Calu3 (cell line): ENCODE data around the gene DRAM1. TPM values are rescaled to one million over a fixed set of nuclear protein-coding genes. Genes with fewer than 3 reads are reported as not detected.

Experiments
- Bru-seq: library from RNA; stranded (reverse); fragments of 400-500 nt; gene quantifications from one replicate; lab custom pipeline; 2021; lab: Mats Ljungman, UMichigan
- BruChase-seq, 2 experiments: library from RNA; stranded (reverse); fragments of 400-500 nt; gene quantifications; one replicate each; lab custom pipeline; 2021; lab: Mats Ljungman, UMichigan
- BruUV-seq: library from RNA; stranded (reverse); fragments of 400-500 nt; replicated peaks from 2 replicates; lab custom pipeline; 2021; lab: Mats Ljungman, UMichigan
- CTCF ChIA-PET: fragments of 300-600 bp; sonication (Branson Sonifier 250); formaldehyde crosslinking; loops from one replicate; lab custom pipeline; 2022; ENCODE audit warnings: antibody characterized with exemption; lab: Charles Lee
- DNase-seq: peaks from one replicate; pipeline ENCODE4 v3.0.0; 2022
- H3K27ac Mint-ChIP-seq: one replicate; pipeline ENCODE4 v1.8.0; 2022; ENCODE audit warnings: mixed read lengths; ENCODE audit not compliant: unreplicated experiment
- H3K27me3 Mint-ChIP-seq: one replicate; pipeline ENCODE4 v1.8.0; 2022; ENCODE audit warnings: mixed read lengths; ENCODE audit not compliant: unreplicated experiment
- H3K36me3 Mint-ChIP-seq: one replicate; pipeline ENCODE4 v1.8.0; 2022; ENCODE audit warnings: mild to moderate bottlenecking, moderate library complexity, mixed read lengths; ENCODE audit not compliant: insufficient read depth, unreplicated experiment
- H3K4me1 Mint-ChIP-seq: one replicate; pipeline ENCODE4 v1.8.0; 2022; ENCODE audit warnings: mild to moderate bottlenecking, low read depth, mixed read lengths; ENCODE audit not compliant: unreplicated experiment
- H3K4me3 Mint-ChIP-seq: one replicate; pipeline ENCODE4 v1.8.0; 2022; ENCODE audit warnings: mild to moderate bottlenecking, low read depth, moderate library complexity, mixed read lengths; ENCODE audit not compliant: unreplicated experiment
- H3K9me3 Mint-ChIP-seq: one replicate; pipeline ENCODE4 v1.8.0; 2022; ENCODE audit warnings: low read depth, mixed read lengths; ENCODE audit not compliant: unreplicated experiment
- intact Hi-C: fragments of 100-400 bp; cut with micrococcal nuclease; formaldehyde crosslinking; loops from one replicate; pipeline ENCODE4 v1.10.0; 2022; ENCODE audit not compliant: unreplicated experiment
- long read RNA-seq: library from polyadenylated mRNA; stranded (forward); transcript quantifications from one replicate; pipeline ENCODE4 v2.0.0, GENCODE V29; 2022
- total RNA-seq: library from RNA; stranded (reverse); gene quantifications from 2 replicates; pipeline ENCODE4 v1.2.3, GENCODE V29; 2022
- TF ChIP-seq, protein P1 (sequence below): fragments of 200-600 bp; IDR thresholded peaks from one replicate; pipeline ENCODE4 v1.8.0; 2022; ENCODE audit warnings: antibody characterized with exemption; ENCODE audit not compliant: unreplicated experiment

DRAM1 gene, protein sequence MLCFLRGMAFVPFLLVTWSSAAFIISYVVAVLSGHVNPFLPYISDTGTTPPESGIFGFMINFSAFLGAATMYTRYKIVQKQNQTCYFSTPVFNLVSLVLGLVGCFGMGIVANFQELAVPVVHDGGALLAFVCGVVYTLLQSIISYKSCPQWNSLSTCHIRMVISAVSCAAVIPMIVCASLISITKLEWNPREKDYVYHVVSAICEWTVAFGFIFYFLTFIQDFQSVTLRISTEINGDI
- total RNA-seq, result 26.8 and 28.1 TPM in 2 replicates
- Bru-seq, nascent RNA, result percentile 69 among the genes with signal in this experiment
- percentile 86 among the genes with signal in this experiment for BruChase-seq, experiment 1, labeled RNA remaining after a 6-hour chase
- percentile 74 among the genes with signal in this experiment for BruChase-seq, experiment 2, labeled RNA remaining after a 2-hour chase
- long read RNA-seq, transcript DRAM1-201 (7 exons, 3,519 nt), result major isoform, 24 of 45 reads
- long read RNA-seq, partial matches to known transcripts, result 1 of 45 reads
- long read RNA-seq, other reads (novel, unspliced or antisense), result 19 of 45 reads

GRCh38 chr12:101876861-101877805, at the start of gene DRAM1:
TSS of gene DRAM1 (plus strand) at chr12:101877580. CDS start at chr12:101877790, 210 bp downstream.
- H3K4me1 Mint-ChIP-seq, result peaks cover 9% of the 10 kb centered on the region
- CTCF ChIA-PET, result interaction anchor here (0.6 to 2.2 kb wide), 6 partner anchors 16 to 942 kb away, joined by 3 to 6 read pairs (median 4); partner anchors contain the start of gene GNPTAB
- H3K27ac Mint-ChIP-seq, result peak within 1 kb of the TSS; percentile 76
- H3K9me3 Mint-ChIP-seq, result no peaks in the 10 kb centered on the region
- peak within 1 kb of the TSS; percentile 81 for H3K4me3 Mint-ChIP-seq
- BruUV-seq, result no TSS peak
- peaks cover 20% of the 10 kb centered on the region for H3K36me3 Mint-ChIP-seq
- DNase-seq, result peak; percentile 95
- H3K27me3 Mint-ChIP-seq, result no peaks in the 10 kb centered on the region
- TF ChIP-seq, protein P1, sequence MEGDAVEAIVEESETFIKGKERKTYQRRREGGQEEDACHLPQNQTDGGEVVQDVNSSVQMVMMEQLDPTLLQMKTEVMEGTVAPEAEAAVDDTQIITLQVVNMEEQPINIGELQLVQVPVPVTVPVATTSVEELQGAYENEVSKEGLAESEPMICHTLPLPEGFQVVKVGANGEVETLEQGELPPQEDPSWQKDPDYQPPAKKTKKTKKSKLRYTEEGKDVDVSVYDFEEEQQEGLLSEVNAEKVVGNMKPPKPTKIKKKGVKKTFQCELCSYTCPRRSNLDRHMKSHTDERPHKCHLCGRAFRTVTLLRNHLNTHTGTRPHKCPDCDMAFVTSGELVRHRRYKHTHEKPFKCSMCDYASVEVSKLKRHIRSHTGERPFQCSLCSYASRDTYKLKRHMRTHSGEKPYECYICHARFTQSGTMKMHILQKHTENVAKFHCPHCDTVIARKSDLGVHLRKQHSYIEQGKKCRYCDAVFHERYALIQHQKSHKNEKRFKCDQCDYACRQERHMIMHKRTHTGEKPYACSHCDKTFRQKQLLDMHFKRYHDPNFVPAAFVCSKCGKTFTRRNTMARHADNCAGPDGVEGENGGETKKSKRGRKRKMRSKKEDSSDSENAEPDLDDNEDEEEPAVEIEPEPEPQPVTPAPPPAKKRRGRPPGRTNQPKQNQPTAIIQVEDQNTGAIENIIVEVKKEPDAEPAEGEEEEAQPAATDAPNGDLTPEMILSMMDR, result no peak
- intact Hi-C loops, result no loop called here

DNA sequence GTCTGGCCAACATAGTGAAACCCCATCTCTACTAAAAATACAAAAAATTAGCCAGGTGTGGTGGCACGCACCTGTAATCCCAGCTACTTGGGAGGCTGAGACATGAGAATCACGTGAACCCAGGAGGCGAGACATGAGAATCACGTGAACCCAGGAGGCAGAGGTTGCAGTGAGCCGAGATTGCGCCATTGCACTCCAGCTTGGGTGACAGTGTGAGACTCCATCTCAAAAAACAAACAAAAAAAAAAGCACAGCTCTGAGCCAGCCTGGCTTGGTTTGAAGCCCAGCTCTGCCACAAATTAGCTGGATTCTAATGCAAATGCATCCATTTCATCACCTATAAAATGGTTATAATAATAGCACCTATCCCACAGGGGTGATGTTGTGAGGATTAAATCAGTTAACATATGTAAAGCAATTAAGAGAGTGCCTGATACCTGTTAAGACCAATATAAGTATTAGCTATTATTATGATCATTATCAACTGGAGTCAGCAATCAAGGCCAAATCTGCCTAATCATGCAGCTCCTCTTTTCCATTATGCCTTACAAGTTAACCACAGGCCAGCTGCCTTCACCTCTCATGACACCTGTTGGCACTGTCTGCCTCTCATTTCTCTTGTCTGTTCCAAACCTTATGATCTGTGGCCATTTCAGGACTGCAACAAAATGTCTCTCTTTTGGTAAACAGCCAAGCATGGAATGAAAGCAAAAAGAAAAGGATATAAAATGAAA, 48.8 kb upstream of the DRAM1 start:
- Mint-ChIP-seq H3K4me3 (peak overlapping the region; percentile 92), H3K4me1 (peaks cover 24% of the 10 kb centered on the region), H3K36me3 (peaks cover 12% of the 10 kb centered on the region), H3K9me3 (no peaks in the 10 kb centered on the region), H3K27ac (no peak overlapping the region), H3K27me3 (no peaks in the 10 kb centered on the region)
- DNase-seq, result no peak
- intact Hi-C loops, result loop anchor here (5.0 kb wide), 1 partner anchor 336 kb away; no protein-coding TSS in a partner anchor
- TF ChIP-seq, protein P1, result no peak
- BruUV-seq, result no TSS peak
- CTCF ChIA-PET, result interaction anchor here (1.1 kb wide), 1 partner anchor 14 kb away, joined by 3 read pairs; no protein-coding TSS in a partner anchor

DNA sequence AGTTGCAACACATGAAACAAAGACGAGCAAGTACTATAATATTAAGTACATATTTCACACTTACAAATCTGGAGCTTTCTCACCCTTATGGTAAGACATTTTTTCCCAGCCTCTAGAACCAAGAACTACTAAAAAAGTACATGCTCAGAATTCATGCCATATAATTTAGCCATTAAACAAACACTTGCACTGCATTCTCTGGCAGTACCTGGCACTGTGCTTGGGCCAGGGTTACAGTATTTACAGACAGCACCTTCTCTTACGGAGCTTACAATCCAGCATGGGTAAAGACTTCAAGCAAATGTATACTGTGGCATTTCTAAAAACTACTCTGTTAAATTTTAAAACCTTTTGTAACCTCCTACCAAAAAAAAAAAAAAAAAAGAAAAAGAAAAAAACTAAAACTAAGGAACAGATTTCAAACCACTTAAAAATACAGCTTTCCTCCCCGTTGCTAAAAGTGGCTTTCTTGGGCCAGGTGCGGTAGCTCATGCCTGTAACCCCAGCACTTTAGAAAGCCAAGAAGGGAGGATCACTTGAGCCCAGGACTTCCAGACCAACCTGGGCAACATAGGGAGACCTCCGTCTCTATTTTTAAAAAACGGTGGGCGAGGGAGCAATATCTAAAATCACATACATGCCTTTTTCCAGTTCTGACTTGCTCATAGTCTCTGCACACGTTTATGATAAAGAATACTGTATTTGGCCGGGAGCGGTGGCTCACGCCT, 47.6 kb upstream of the DRAM1 start:
- CTCF ChIA-PET, result interaction anchor here (0.6 to 2.2 kb wide), 14 partner anchors 10 to 902 kb away, joined by 3 to 19 read pairs (median 4); partner anchors contain the start of genes DRAM1 and WASHC3
- intact Hi-C loops, result loop anchor here (2.0 to 10.0 kb wide), 4 partner anchors 38 to 338 kb away; no protein-coding TSS in a partner anchor
- H3K4me1 Mint-ChIP-seq, result peaks cover 13% of the 10 kb centered on the region
- TSS peak; percentile 47 for BruUV-seq
- H3K36me3 Mint-ChIP-seq, result peaks cover 12% of the 10 kb centered on the region
- peak overlapping the region; percentile 73 for H3K27ac Mint-ChIP-seq
- no peaks in the 10 kb centered on the region for H3K27me3 Mint-ChIP-seq
- DNase-seq, result peak; percentile 4
- TF ChIP-seq, protein P1, result no peak
- no peaks in the 10 kb centered on the region for H3K9me3 Mint-ChIP-seq
- H3K4me3 Mint-ChIP-seq, result peak overlapping the region; percentile 92
